CD1c-positive myeloid dendritic cell (primary cell): Measurements from ENCODE around the gene GALNT5.
"Not testable (repeated sequence)": the region's sequence is repeated elsewhere in the genome, so short reads cannot be mapped to it uniquely, and the experiment has no call there.

Experiments used
- DNase-seq: peaks from one replicate; pipeline ENCODE4 v3.0.0-alpha.2; 2016; ENCODE audit errors: extremely low spot score

GALNT5 gene

DNA sequence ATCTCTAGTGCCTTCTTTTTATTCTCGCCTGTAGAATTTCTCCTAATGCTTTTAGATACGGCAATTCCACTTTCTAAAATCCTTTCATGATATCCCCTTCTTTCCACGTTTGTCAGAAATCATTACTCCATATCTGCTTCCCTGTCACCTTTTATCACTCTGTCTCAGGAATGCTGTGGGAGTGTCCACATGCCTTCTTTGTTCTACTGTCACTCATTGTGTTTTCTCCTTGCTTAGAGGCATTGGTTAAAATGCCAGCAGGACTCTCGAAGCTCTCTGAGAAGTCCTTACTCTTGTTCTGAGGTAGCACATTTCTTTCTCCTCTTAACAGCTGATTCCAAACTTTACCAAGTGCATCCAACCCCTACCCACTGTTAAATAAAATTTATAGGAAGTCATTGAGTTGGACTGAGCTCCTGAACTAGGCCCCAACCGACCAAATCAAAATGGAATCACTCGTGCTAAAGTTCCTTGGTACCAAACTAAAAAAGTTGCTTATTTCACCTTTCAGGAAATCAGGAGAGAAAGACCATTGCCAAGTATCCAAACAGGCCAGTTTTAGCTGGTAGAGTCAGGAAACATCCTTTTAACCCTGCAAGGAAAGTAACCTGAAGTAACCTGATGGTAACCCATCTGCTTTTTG lies 10.6 kb upstream of the GALNT5 start:
- DNase-seq: no peak

- no peak for DNase-seq
These were observed 6.7 kb upstream of the GALNT5 start for GRCh38 chr2:157250836-157251235.

DNA sequence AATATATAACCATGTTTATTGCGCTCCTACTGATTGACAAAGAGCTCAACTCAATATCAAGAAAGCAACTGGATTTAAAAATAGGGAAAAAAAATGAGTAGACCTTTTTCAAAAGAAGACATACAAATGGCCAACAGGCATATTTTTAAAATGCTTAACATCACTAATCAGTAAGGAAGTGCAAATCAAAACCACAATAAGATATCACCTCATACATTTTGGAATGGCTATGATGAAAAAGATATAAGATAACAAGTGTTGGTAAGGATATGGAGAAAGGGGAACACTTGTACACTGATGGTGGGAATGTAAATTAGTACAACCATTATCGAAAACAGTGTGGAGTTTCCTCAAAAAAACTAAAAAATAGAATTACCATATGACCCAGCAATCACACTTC lies 5.6 kb upstream of the GALNT5 start:
- DNase-seq: no peak

DNA sequence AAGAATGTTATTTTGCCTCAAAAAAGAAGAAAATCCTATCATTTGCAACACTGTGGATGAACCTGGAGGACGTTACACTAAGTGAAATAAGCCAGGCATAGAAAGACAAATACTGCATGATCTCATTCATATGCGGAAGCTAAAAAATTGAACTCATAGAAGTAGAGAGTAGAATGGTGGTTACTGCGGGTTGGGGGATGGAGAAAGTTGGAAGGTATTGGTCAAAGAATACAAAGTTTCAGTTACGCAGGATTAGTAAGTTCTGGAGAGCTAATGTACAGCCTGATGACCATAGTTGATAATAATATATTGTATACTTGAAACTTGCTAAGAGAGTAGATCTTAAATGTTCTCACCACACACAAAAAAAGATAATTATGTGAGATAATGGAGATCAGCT lies 5.0 kb upstream of the GALNT5 start:
- no peak for DNase-seq

DNA sequence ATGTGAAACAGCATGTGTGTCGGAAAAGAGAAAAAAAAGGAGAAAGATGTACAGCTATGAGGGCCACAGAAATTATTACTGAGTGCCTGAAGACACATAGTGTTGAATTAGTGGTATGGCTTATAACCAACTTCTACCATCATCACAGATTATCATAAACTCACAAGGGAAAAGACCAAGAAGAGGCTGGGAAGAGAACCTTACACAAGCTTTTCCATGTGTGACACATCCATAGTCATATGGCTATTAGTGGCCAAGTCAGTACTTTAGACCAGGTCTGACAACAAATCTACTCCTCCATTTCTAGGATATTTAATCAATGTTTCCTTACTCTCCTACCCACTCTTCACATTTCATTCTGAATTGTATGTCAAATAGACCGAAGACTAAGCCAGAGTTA lies 3.5 kb upstream of the GALNT5 start:
- DNase-seq: no peak

DNA sequence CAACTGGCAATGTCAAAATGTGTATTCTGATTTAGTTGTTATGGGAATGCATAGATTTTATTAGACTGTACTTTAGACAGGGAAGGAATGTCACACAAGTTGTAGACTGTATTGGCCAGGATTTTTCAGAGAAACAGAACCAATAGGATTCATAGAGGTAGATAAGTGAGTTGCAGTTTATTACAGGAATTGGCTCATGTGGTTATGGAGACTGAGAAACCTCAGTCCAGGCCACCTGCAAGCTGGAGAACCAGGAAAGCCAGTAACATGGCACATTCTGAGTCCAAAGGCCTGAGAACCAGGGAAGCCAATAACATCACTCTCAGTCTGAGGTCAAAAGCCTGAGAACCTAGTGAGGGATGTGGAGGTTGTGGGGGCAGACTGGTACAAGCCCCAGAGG lies 1.8 kb upstream of the GALNT5 start:
- DNase-seq: no peak

GRCh38 chr2:157256626-157257025 lies 879 bp upstream of the GALNT5 start:
- DNase-seq: no peak

DNA sequence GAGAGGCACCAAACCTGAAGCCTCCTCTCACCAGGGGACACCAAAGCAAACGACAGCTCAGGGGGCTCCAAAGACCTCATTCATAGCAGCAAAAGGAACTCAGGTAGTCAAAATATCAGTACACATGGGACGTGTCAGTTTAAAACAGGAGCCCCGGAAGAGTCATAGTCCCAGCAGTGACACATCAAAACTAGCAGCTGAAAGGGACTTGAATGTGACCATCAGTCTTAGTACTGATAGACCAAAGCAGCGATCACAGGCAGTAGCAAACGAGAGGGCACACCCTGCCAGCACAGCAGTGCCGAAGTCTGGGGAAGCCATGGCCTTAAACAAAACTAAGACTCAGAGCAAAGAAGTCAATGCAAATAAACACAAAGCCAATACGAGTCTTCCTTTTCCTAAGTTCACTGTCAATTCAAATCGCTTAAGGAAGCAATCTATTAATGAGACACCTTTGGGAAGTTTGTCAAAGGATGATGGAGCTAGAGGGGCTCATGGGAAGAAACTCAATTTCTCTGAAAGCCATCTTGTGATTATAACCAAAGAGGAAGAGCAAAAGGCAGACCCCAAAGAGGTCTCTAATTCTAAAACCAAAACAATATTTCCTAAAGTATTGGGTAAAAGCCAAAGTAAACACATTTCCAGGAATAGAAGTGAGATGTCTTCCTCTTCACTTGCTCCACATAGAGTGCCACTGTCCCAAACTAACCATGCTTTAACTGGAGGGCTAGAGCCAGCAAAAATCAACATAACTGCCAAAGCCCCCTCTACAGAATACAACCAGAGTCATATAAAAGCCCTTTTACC lies 1.2 kb downstream of the GALNT5 start:
- DNase-seq: no peak

- no peak for DNase-seq
These were observed 1.9 kb downstream of the GALNT5 start for GRCh38 chr2:157259386-157259785.

DNA sequence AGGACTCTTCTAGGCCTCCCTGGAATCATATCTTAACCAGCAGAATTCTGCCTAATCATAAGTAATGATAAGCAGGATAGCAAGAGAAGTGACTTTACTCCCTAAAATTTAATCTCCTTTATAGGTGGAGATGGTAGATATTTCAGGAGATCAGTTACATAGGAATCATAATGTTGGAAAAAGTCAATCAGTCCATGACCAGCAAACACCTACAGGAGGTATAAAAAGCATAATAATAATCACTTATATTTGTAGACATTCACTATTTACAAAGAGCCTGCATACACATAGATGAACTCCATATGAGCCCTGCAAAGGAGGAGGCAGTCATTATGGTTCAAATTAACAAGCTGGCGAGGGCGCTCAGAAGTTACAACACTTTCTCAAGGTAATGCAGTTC lies 2.5 kb downstream of the GALNT5 start:
- no peak for DNase-seq

DNA sequence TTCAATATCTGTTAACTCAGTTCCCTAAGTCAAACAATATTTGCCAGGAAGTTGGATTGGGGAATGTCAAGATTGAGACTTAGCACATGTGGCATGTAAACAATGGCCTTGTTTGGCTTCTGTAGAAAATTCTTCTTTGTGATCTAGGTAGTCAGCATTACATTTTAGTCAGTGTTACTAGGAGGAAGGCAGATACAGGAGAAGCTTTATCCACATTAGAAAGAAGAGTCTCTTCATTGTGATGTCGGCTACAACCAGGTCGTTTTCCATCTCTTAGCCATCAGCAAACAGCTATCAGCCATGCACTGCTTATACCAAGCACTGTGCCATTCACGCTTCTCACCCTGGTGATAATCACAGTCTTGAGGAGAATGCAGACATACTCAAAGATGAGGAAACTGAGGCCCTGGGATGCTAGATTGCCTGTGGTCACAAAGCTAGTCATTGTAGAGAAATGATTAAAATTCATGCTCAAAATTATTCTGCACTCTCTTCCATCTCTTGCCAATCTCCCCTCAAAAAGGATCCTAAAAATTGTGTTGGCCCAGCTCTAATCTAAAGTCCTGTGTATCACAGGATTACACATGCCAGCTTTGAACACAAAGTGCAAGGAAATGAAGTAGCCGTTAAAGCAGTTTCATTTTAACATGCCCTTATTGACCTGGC lies 3.2 kb downstream of the GALNT5 start:
- DNase-seq: no peak

- no peak for DNase-seq
These were observed 3.8 kb downstream of the GALNT5 start for GRCh38 chr2:157261199-157261782.

DNA sequence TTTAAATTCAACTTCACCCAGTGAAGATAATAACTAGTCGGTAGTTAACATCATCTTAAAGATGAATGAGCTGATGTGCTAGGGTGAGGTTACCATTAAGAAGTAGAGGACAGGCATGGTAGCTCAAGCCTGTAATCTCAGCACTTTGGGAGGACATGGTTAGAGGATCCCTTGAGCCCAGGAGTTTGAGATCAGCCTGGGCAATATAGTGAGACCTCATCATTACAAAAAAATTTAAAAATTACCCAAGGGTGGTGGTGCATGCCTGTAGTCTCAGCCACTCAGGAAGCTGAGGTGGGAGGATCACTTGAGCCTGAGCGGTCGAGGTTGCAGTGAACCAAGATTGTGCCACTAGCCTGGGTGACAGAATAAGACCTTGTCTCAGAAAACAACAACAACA lies 4.7 kb downstream of the GALNT5 start:
- no peak for DNase-seq

DNA sequence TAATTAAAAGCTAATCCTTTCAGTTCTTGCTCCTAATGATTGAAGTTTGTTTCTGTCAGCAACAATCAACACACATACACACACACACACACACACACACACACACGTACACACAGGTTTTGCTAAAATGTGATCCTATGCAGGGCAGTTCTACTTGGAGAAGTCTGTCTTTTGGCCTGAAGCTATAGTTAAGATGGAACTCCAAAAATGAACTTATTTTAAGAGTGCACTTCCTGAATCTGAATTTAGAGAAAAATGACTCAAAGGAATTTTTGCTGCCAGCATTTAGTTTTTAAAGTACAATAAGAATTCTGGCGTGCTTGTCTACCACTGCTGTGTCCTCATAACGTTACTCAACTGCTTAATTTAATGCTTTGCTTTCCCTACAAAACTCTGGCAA lies 6.6 kb downstream of the GALNT5 start:
- no peak for DNase-seq

- no peak for DNase-seq
These were observed 8.3 kb downstream of the GALNT5 start for GRCh38 chr2:157265825-157266224.

- no peak for DNase-seq
These were observed 10.0 kb downstream of the GALNT5 start for GRCh38 chr2:157267476-157267875.

GRCh38 chr2:157269060-157269459 lies 11.6 kb downstream of the GALNT5 start:
- no peak for DNase-seq

DNA sequence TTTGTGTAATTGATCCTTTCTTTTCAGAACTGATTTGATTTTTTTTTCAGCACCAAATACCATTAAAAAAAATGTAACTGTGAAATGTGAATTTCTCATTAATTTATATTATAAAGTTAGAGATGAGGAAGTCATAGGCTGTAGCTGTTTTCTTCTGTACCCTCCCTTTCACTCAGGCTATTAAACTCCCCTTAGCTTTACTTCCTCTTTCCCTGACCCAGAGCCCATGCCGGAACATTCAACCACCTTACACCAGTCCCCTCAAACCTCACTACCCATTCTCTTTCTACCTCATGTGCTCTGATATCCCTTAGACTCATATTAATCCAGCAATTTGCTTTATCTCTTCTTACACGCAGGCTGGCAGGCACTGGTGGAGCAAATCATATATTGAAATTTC lies 12.4 kb downstream of the GALNT5 start:
- no peak for DNase-seq

- DNase-seq: no peak
These were observed 14.2 kb downstream of the GALNT5 start for GRCh38 chr2:157271590-157272203.

DNA sequence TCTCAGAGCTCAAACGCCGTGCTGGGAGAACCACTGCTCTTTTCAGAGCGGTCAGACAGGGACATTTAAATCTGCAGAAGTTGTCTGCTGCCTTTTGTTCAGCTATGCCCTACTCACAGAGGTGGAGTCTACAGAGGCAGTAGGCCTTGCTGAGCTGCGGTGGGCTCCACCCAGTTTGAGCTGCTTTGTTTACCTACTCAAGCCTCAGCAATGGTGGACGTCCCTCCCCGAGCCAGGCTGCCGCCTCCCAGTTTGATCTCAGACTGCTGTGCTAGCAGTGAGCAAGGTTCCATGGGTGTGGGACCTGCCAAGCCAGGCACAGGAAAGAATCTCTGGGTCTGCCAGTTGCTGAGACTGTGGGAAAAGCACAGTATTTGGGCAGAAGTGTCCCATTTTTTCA lies 21.8 kb downstream of the GALNT5 start:
- DNase-seq: not testable (repeated sequence)

GRCh38 chr2:157281316-157281715 lies 23.8 kb downstream of the GALNT5 start:
- no peak for DNase-seq

DNA sequence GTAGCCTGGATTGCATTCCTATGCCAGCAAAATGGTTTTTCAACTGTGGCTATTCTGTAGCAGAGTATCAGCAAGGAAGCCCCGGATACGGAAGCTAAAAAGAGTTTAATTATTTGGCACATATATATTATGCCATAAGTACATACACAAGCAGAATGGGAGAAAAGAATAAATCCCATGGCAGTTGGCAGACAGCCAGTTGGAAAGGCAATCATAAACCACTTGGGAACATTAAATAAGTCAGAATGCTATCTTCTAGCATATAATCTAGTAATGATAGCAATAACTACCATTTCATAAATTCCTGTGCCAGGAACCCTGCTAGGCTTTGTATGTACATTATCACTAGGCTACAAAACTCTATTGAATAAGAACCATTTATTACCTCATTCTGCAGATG lies 26.0 kb downstream of the GALNT5 start:
- no peak for DNase-seq
